GM23248 (cell line): Measurements from ENCODE around the gene SUMO4. TPM values are rescaled to one million over a fixed set of nuclear protein-coding genes. Genes with fewer than 3 reads are reported as not detected.

ENCODE experiments used
- DNase-seq: peaks from one replicate; pipeline ENCODE4 v3.0.0-alpha.2; 2015
- H2AFZ ChIP-seq: fragments of 200-600 bp; sonication (generic); 2 replicates; pipeline ENCODE4 v1.6.1; 2016; ENCODE audit warnings: antibody characterized with exemption
- H3F3A ChIP-seq: fragments of 200-600 bp; sonication (generic); 2 replicates; pipeline ENCODE4 v1.6.1; 2016; ENCODE audit warnings: mild to moderate bottlenecking, antibody characterized with exemption, mixed run types; ENCODE audit not compliant: insufficient read depth
- H3K27ac ChIP-seq: fragments of 200-600 bp; sonication (generic); 2 replicates; pipeline ENCODE4 v1.5.1; 2016; ENCODE audit warnings: mild to moderate bottlenecking
- H3K27me3 ChIP-seq: fragments of 200-600 bp; sonication (generic); replicated peaks from 2 replicates; pipeline ENCODE4 v1.6.1; 2016; ENCODE audit warnings: mild to moderate bottlenecking; ENCODE audit not compliant: insufficient read depth
- H3K36me3 ChIP-seq: fragments of 200-600 bp; sonication (generic); 2 replicates; pipeline ENCODE4 v1.6.1; 2016; ENCODE audit warnings: low read depth, mild to moderate bottlenecking
- H3K4me1 ChIP-seq: fragments of 200-600 bp; sonication (generic); 2 replicates; pipeline ENCODE4 v1.6.1; 2016; ENCODE audit warnings: mild to moderate bottlenecking; ENCODE audit not compliant: insufficient read depth
- H3K4me2 ChIP-seq: fragments of 200-600 bp; sonication (generic); one replicate; pipeline ENCODE4 v1.6.1; 2016; ENCODE audit warnings: mild to moderate bottlenecking; ENCODE audit not compliant: unreplicated experiment
- H3K4me3 ChIP-seq: fragments of 200-600 bp; sonication (generic); 2 replicates; pipeline ENCODE4 v1.5.1; 2016; ENCODE audit warnings: mild to moderate bottlenecking
- H3K79me2 ChIP-seq: fragments of 200-600 bp; sonication (generic); 2 replicates; pipeline ENCODE4 v1.6.1; 2016; ENCODE audit warnings: mild to moderate bottlenecking; ENCODE audit not compliant: insufficient read depth
- H3K9ac ChIP-seq: fragments of 200-600 bp; sonication (generic); 2 replicates; pipeline ENCODE4 v1.6.1; 2016; ENCODE audit warnings: mild to moderate bottlenecking
- H3K9me2 ChIP-seq: fragments of 200-600 bp; sonication (generic); 2 replicates; pipeline ENCODE4 v1.6.1; 2016; ENCODE audit warnings: mixed run types, mild to moderate bottlenecking, moderate library complexity; ENCODE audit not compliant: insufficient read depth
- H3K9me3 ChIP-seq: fragments of 200-600 bp; sonication (generic); one replicate; pipeline ENCODE4 v1.6.1; 2017; ENCODE audit warnings: low read depth
- H4K20me1 ChIP-seq: fragments of 200-600 bp; sonication (generic); 2 replicates; pipeline ENCODE4 v1.6.0; 2016; ENCODE audit not compliant: insufficient read depth
- EZH2 ChIP-seq: fragments of 200-600 bp; sonication (generic); IDR thresholded peaks from 2 replicates; pipeline ENCODE4 v1.6.1; 2018; ENCODE audit warnings: antibody characterized with exemption, mild to moderate bottlenecking; ENCODE audit not compliant: insufficient read depth, poor library complexity, severe bottlenecking
- EZH2phosphoT487 ChIP-seq: fragments of 200-600 bp; sonication (generic); IDR thresholded peaks from 2 replicates; pipeline ENCODE4 v1.6.1; 2018; ENCODE audit warnings: antibody characterized with exemption, moderate library complexity, mild to moderate bottlenecking, low read depth; ENCODE audit not compliant: insufficient read depth
- WGBS, 2 experiments: methylation state at CpG; one replicate each; pipeline ENCODE4 v1.1.6; 2015 to 2017; ENCODE audit warnings: low lambda C conversion rate in 2 of 2, low coverage in 1 of 2; ENCODE audit errors: missing lambda C conversion rate in 2 of 2; 5-methylcytosine and 5-hydroxymethylcytosine counted together
- in situ Hi-C: fragments of 300-500 bp; cut with MboI; formaldehyde crosslinking; loops from 2 replicates; pipeline ENCODE4 v1.15.0; 2020
- polyA plus RNA-seq: library from polyadenylated mRNA; unstranded; fragments of >200 nt; fragmentation: Nextera tagmentation; extraction: Ambion mirVana; gene quantifications from 2 replicates; pipeline ENCODE4 v1.2.1, GENCODE V29; 2016
- total RNA-seq: library from RNA; depleted of rRNA; stranded (reverse); fragments of >200 nt; shearing (Covaris generic); gene quantifications from 2 replicates; pipeline ENCODE4 v1.2.3, GENCODE V29; 2014

SUMO4 gene
- total and polyA plus RNA-seq, 2 experiments from 2014 or later = 0.23 TPM; not detected in 1

- Histone ChIP-seq H3K4me3 (no peak overlapping the region), H3K27ac (no peak overlapping the region), H3K4me2 (no peak overlapping the region), H4K20me1 (peaks cover 12% of the 10 kb centered on the region; the same call in 1 of the 2 replicates), H3K4me1 (no peaks in the 10 kb centered on the region), H3K9ac (no peak overlapping the region), H2AFZ (no peak overlapping the region), H3K9me2 (no peaks in the 10 kb centered on the region), H3F3A (no peaks in the 10 kb centered on the region), H3K27me3 (no peaks in the 10 kb centered on the region), H3K36me3 (no peaks in the 10 kb centered on the region), H3K79me2 (peaks cover 100% of the 10 kb centered on the region), H3K9me3 (no peaks in the 10 kb centered on the region)
- DNase-seq = no peak
- TF ChIP-seq EZH2phosphoT487 (no peak), EZH2 (no peak)
- in situ Hi-C loops = no loop called here
Measured at GRCh38 chr6:149359440-149359839, 40.6 kb upstream of the SUMO4 start.

GRCh38 chr6:149360536-149360935 is 39.5 kb upstream of the SUMO4 start:
- H3K27ac ChIP-seq = no peak overlapping the region
- H3K36me3 ChIP-seq = no peaks in the 10 kb centered on the region
- H3K9me2 ChIP-seq = no peaks in the 10 kb centered on the region
- no peak for DNase-seq
- no peak for TF ChIP-seq EZH2phosphoT487
- H3K79me2 ChIP-seq = peaks cover 100% of the 10 kb centered on the region
- peaks cover 12% of the 10 kb centered on the region; the same call in 1 of the 2 replicates for H4K20me1 ChIP-seq
- in situ Hi-C loops = no loop called here
- 98% methylated on average over 3 of the region's 3 CpGs for WGBS, 2 experiments
- H3K4me1 ChIP-seq = 0 out of 2 replicates have a peak, but pooled peaks cover 5% of the 10 kb centered on the region
- no peaks in the 10 kb centered on the region for H3F3A ChIP-seq
- no peak overlapping the region for H3K4me2 ChIP-seq
- no peaks in the 10 kb centered on the region for H3K9me3 ChIP-seq
- no peaks in the 10 kb centered on the region for H3K27me3 ChIP-seq
- H3K4me3 ChIP-seq = no peak overlapping the region
- no peak overlapping the region for H2AFZ ChIP-seq
- H3K9ac ChIP-seq = no peak overlapping the region

GRCh38 chr6:149362289-149362688 is 37.8 kb upstream of the SUMO4 start:
- in situ Hi-C loops = no loop called here

GRCh38 chr6:149363154-149363553 is 36.9 kb upstream of the SUMO4 start:
- 97 to 100% methylated on average over 1 of the region's 1 CpG for WGBS, 2 experiments
- TF ChIP-seq EZH2 = no peak
- no peak for TF ChIP-seq EZH2phosphoT487
- no peak overlapping the region for H3K27ac ChIP-seq

More at GRCh38 chr6:149362289-149362688, 37.8 kb upstream of the SUMO4 start:
- H3K79me2 ChIP-seq = peaks cover 100% of the 10 kb centered on the region
- no peak overlapping the region for H3K4me3 ChIP-seq
- H3K9ac ChIP-seq = no peak overlapping the region
- H3K9me3 ChIP-seq = no peaks in the 10 kb centered on the region
- WGBS, 2 experiments = 90 to 94% methylated on average over 5 of the region's 5 CpGs
- H3K4me1 ChIP-seq = 0 out of 2 replicates have a peak, but pooled peaks cover 5% of the 10 kb centered on the region
- H3K9me2 ChIP-seq = no peaks in the 10 kb centered on the region
- peaks cover 22% of the 10 kb centered on the region; the same call in 1 of the 2 replicates for H4K20me1 ChIP-seq
- H3K27ac ChIP-seq = no peak overlapping the region
- no peak for DNase-seq
- H2AFZ ChIP-seq = no peak overlapping the region
- H3K27me3 ChIP-seq = no peaks in the 10 kb centered on the region
- no peak overlapping the region for H3K4me2 ChIP-seq
- no peaks in the 10 kb centered on the region for H3F3A ChIP-seq
- TF ChIP-seq EZH2 (no peak), EZH2phosphoT487 (no peak)
- no peaks in the 10 kb centered on the region for H3K36me3 ChIP-seq

DNA sequence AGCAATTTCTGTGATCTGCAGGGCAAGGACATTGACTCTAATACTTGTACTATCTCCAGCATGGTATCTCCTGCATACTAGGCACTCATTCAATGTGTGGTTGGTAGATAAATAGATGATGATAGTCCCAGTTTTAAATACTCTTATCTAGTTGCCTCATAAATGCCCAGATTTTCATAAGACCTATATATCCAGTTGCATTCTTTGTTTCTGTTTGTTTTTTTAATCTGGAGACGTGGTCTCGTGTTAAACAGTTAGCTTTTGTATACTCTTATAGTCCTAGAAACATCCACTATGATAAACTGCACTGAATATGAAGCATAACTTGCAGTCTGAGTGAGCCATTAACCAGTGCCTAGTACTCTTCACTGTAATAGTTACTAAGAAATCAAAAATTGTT is 35.5 kb upstream of the SUMO4 start:
- peaks cover 18% of the 10 kb centered on the region; the same call in 1 of the 2 replicates for H4K20me1 ChIP-seq
- WGBS, 2 experiments = 98 to 100% methylated on average over 2 of the region's 2 CpGs

More at GRCh38 chr6:149363154-149363553, 36.9 kb upstream of the SUMO4 start:
- H3K4me3 ChIP-seq = no peak overlapping the region
- H2AFZ ChIP-seq = no peak overlapping the region
- no peaks in the 10 kb centered on the region for H3K27me3 ChIP-seq
- H4K20me1 ChIP-seq = peaks cover 22% of the 10 kb centered on the region; the same call in 1 of the 2 replicates
- no peak overlapping the region for H3K9ac ChIP-seq
- DNase-seq = no peak
- H3K9me2 ChIP-seq = no peaks in the 10 kb centered on the region
- no peak overlapping the region for H3K4me2 ChIP-seq
- no peaks in the 10 kb centered on the region for H3K9me3 ChIP-seq
- 0 out of 2 replicates have a peak, but pooled peaks cover 5% of the 10 kb centered on the region for H3K4me1 ChIP-seq
- H3K36me3 ChIP-seq = no peaks in the 10 kb centered on the region
- no peaks in the 10 kb centered on the region for H3F3A ChIP-seq
- H3K79me2 ChIP-seq = peaks cover 100% of the 10 kb centered on the region
- in situ Hi-C loops = no loop called here

More for the DNA sequence above, 35.5 kb upstream of the SUMO4 start:
- Histone ChIP-seq H3K4me2 (no peak overlapping the region), H3K4me3 (no peak overlapping the region), H3K4me1 (0 out of 2 replicates have a peak, but pooled peaks cover 5% of the 10 kb centered on the region), H3K36me3 (no peaks in the 10 kb centered on the region), H3K9me3 (no peaks in the 10 kb centered on the region), H3K9ac (no peak overlapping the region), H3F3A (no peaks in the 10 kb centered on the region), H3K27me3 (no peaks in the 10 kb centered on the region), H3K79me2 (peaks cover 100% of the 10 kb centered on the region), H3K9me2 (no peaks in the 10 kb centered on the region), H3K27ac (no peak overlapping the region), H2AFZ (no peak overlapping the region)
- no peak for DNase-seq
- in situ Hi-C loops = no loop called here
- TF ChIP-seq EZH2 = no peak
- TF ChIP-seq EZH2phosphoT487 = no peak
